NB4 (cell line): Measurements from ENCODE around the gene PDE6B.

Experiments used
- DNase-seq: peaks from one replicate; pipeline ENCODE4 v3.0.0; 2010; ENCODE audit warnings: low read depth
- H3K4me3 ChIP-seq: one replicate; pipeline ENCODE4 v1.5.1; 2011; ENCODE audit warnings: mild to moderate bottlenecking, low read depth, low read length, moderate library complexity
- MYC ChIP-seq: IDR thresholded peaks from 2 replicates; pipeline ENCODE4 v1.6.1; 2011; ENCODE audit warnings: low read depth, low read length
- POLR2A ChIP-seq: IDR thresholded peaks from 2 replicates; pipeline ENCODE4 v1.6.1; 2011; ENCODE audit warnings: mild to moderate bottlenecking; ENCODE audit not compliant: insufficient read length; ENCODE audit errors: extremely low read depth
- TF ChIP-seq, protein P1 (sequence below): IDR thresholded peaks from 2 replicates; pipeline ENCODE4 v1.6.1; 2011; ENCODE audit warnings: low read depth, low read length
- TF ChIP-seq, protein P2 (sequence below): IDR thresholded peaks from one replicate; pipeline ENCODE4 v1.5.1; 2012; ENCODE audit warnings: low read depth, low read length

The PDE6B gene

DNA sequence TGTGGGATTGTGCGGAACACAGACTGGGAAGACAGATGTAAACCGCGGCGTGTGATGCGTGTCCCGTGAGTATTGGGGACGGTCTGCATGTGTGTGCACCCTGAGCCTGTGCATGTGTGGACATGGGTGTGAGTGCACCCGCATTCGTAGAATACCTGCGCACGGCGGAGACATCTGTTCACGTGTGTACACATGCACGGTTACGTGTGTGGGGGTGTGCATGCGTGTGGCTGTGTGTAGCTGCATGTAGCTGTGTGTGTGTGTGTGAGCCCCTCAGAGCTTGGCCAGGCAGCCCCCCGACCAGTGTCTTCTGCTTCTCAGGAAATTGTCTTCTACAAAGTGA, 29.1 kb downstream of the PDE6B start:
- DNase-seq = no peak
- TF ChIP-seq, protein P1, sequence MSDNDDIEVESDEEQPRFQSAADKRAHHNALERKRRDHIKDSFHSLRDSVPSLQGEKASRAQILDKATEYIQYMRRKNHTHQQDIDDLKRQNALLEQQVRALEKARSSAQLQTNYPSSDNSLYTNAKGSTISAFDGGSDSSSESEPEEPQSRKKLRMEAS = no peak
- TF ChIP-seq, protein P2, sequence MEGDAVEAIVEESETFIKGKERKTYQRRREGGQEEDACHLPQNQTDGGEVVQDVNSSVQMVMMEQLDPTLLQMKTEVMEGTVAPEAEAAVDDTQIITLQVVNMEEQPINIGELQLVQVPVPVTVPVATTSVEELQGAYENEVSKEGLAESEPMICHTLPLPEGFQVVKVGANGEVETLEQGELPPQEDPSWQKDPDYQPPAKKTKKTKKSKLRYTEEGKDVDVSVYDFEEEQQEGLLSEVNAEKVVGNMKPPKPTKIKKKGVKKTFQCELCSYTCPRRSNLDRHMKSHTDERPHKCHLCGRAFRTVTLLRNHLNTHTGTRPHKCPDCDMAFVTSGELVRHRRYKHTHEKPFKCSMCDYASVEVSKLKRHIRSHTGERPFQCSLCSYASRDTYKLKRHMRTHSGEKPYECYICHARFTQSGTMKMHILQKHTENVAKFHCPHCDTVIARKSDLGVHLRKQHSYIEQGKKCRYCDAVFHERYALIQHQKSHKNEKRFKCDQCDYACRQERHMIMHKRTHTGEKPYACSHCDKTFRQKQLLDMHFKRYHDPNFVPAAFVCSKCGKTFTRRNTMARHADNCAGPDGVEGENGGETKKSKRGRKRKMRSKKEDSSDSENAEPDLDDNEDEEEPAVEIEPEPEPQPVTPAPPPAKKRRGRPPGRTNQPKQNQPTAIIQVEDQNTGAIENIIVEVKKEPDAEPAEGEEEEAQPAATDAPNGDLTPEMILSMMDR = no peak
- no peak for TF ChIP-seq MYC
- TF ChIP-seq POLR2A = no peak
- no peak overlapping the region for H3K4me3 ChIP-seq

DNA sequence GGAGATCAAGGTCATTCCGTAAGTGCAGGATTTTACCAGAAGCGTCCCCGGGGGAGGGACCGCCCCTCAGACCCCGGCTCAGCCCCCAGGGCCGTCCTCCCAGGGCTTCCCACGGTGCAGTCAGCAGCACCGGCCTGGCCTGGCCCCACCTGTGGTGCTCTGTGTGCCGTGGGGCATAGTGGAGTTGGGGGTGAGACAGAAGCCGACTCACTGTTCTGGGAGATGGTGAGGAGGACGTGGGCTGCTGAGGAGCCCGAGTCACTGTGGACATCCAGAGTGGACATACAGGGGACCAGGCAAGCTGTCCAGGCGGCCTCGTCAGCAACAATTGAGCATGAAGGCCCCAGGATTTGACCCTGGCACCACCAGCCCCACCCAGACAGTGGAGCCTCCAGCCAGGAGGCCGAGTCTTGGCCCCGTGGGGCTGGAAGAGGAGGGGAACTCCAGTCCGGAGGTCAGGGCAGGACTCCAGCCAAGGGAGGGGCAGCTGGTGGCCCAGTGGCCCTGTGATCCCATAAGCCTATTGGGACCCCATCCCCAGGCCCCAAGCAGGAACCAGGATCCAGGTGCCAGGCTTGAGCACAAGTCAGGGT, 29.6 kb downstream of the PDE6B start:
- H3K4me3 ChIP-seq = no peak overlapping the region
- no peak for DNase-seq
- TF ChIP-seq MYC (no peak), POLR2A (no peak)
- TF ChIP-seq, protein P2 = no peak
- TF ChIP-seq, protein P1 = no peak

DNA sequence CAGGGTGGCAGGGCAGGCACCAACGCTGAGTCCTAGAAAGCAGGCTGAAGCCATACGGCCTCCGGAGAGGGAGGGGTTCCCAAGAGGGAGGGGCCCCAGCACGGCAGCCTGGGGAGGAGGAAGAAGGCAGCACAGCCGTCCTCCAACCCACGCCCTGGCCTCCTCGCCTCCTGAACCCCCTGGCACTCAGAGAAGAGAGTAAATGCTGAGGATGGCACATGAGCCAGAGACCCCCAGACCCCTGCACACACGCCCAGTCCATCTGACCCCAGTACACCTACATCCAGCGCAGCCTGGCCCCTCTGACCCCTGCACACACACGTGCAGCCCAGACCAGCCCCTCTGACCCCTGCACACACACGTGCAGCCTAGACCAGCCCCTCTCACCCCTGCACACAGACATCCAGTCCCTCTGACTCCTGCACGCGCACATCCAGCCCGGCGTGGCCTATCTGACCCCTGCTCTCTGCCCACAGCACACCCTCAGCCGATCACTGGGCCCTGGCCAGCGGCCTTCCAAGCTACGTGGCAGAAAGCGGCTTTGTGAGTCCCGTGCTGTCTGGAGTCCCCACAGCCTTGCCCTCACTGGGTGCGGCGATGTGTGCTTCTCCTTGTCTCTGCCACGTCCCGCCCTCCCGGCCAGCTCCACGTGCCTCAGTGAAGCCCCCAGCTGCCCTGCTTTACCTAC, 30.2 kb downstream of the PDE6B start:
- H3K4me3 ChIP-seq = no peak overlapping the region
- no peak for TF ChIP-seq MYC
- TF ChIP-seq, protein P2 = no peak
- TF ChIP-seq, protein P1 = no peak
- TF ChIP-seq POLR2A = no peak
- no peak for DNase-seq

DNA sequence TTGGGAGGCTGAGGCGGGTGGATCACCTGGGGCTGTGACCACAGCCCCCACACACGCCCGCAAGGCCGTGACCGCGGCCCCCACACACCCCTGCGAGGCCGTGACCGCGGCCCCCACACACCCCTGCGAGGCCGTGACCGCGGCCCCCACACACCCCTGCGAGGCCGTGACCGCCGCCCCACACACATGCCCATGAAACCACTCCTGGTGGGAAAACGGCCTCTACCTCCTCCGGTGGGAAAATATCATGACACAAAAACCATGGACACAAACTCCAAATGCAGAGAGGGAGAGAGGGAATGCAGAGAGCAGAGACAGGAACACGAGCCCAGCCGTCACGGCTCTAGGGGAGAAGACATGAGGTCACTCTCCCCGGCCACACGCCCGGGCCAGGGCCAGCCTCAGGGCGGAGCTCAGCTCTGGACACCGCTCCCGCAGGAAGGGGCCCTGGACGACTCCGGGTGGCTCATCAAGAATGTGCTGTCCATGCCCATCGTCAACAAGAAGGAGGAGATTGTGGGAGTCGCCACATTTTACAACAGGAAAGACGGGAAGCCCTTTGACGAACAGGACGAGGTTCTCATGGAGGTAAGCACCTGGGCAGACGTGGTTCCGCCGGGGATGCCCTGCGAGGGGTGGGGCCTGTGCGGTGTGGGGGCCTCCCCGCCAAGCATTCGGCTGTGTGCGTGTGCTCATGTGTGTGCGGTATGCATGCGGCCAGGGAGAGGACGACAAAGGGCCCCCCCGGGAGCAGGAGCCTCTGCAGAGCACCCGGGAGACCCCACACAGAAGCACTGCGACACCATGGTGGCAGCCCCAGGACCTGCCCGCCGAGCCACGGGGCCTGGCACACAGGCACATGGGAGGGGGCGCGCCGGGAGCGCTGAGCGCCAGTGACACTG, 31.3 kb downstream of the PDE6B start:
- DNase-seq = no peak
- no peak overlapping the region for H3K4me3 ChIP-seq
- TF ChIP-seq, protein P2 = no peak
- TF ChIP-seq POLR2A = no peak
- TF ChIP-seq, protein P1 = no peak
- no peak for TF ChIP-seq MYC

DNA sequence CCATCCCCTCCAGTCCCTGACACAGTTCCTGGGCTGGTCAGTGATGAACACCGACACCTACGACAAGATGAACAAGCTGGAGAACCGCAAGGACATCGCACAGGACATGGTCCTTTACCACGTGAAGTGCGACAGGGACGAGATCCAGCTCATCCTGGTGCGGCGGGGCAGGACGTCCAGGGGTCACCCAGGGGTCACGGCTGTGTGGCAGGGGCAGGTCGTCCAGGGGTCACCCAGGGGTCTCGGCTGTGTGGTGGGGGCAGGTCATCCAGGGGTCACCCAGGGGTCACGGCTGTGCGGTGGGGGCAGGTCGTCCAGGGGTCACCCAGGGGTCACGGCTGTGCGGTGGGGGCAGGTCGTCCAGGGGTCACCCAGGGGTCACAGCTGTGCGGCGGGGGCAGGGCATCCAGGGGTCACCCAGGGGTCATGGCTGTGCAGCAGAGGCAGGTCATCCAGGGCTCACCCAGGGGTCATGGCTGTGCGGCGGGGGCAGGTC, 32.0 kb downstream of the PDE6B start:
- TF ChIP-seq MYC (no peak), POLR2A (no peak)
- TF ChIP-seq, protein P2 = no peak
- TF ChIP-seq, protein P1 = no peak
- no peak overlapping the region for H3K4me3 ChIP-seq
- DNase-seq = no peak
